Stromal cell of bone marrow (primary cell): ENCODE measurements around the gene SERP1.
"Not testable (repeated sequence)": the region's sequence is repeated elsewhere in the genome, so short reads cannot be mapped to it uniquely, and the experiment has no call there.

Source experiments
- DNase-seq: peaks from one replicate; pipeline ENCODE4 v3.0.0-alpha.2; 2012; ENCODE audit warnings: low read depth

Gene SERP1

GRCh38 chr3:150538324-150539208 is 7.7 kb downstream of the SERP1 start:
- no peak for DNase-seq

GRCh38 chr3:150535204-150535603 is 11.1 kb downstream of the SERP1 start:
- DNase-seq: no peak

- DNase-seq: no peak
These were observed 14.5 kb downstream of the SERP1 start for GRCh38 chr3:150531775-150532174.

DNA sequence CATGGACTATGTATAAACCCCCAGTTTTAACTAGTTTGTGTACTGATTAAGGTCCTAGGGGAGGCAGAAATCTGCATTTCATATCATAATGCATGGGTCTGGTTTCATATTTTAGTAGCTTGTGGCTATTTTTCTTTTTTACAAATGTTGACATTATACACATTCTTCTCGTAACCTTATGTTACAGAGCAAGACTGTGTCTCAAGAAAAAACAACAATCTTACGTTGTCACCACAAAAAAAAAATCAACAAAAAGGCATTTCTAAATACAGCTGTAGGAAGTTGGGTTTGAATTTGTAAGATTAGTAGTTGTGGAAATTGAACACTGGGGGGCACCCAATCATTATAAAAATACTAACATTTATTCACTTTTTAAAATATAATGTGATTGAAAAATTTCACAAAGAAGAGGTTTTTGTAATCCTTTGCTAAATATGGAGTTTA is 17.9 kb downstream of the SERP1 start:
- no peak for DNase-seq

- no peak for DNase-seq
These were observed 18.6 kb downstream of the SERP1 start for GRCh38 chr3:150527464-150528255.

DNA sequence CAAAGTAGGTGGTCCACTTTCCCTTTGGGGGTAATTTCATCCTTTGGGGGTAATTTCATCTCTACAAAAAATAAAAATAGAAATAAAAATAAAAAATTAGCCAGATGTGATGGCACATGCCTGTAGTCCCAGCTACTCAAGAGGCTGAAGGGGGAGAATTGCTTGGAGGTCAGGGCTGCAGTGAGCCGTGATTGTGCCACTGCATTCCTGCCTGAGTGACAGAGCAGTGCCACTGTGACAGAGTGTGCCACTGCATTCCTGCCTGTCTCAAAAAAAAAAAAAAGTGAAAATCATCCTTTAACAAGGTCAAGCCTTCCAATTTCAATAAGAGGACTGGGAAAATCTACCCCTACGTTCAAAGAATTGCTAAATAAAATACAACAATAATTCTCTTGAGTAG is 22.8 kb downstream of the SERP1 start:
- no peak for DNase-seq

DNA sequence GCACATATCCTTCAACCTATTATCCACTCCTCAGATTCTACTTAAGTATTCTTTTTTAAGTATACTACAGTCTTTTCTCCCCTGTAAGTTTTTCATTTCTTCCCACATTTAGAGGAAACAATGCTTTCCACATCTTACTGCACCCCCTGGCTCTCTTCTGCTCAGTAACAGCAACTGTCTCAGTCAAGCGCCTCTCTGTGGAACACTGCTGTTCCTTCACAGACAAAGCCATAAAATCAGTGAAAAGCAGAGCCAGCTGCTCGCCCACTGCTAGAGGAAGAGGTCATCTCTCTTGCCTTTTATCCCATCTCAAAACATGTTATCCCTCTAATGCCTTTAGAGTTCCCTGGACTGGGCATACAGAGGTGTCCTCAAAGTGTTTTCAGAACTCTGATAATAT is 24.8 kb downstream of the SERP1 start:
- DNase-seq: no peak

- DNase-seq: no peak
These were observed 25.9 kb downstream of the SERP1 start for GRCh38 chr3:150520408-150520807.

DNA sequence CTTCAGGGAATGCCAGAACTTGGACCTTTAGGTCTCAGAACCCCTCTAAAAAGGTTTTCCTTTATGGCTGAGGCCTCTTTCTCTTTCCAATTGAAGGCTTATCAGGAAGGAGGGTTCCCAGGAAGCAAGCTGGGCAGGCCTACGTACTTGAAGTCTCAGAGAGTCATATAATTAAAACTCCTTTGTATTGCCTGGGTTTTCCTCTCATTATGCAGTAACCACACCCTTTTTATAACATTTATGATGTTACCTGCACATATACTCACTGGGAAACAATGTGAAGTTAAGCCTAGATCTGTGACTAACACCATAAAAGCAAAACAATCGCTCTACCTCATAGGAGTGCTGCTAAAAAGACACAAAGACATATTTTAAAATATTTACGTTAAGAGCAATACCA is 27.3 kb downstream of the SERP1 start:
- no peak for DNase-seq

DNA sequence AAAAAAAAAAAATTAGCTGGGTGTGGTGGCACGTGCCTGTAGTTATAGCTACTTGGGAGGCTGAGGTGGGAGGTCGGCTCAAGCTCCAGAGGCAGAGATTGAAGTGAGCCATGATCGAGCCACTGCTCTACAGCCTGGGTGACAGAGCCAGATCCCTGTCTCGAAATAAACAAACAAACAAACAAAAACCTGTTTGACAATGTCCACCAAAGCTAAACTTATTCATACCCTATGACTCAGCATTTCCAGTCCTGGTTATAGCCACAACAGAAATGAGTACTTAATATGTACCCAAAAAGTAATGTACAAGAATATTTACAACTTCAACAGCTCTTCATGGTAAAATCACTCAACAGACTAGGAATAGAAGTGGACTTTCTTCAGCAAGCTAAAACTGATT is 31.1 kb downstream of the SERP1 start:
- DNase-seq: no peak

DNA sequence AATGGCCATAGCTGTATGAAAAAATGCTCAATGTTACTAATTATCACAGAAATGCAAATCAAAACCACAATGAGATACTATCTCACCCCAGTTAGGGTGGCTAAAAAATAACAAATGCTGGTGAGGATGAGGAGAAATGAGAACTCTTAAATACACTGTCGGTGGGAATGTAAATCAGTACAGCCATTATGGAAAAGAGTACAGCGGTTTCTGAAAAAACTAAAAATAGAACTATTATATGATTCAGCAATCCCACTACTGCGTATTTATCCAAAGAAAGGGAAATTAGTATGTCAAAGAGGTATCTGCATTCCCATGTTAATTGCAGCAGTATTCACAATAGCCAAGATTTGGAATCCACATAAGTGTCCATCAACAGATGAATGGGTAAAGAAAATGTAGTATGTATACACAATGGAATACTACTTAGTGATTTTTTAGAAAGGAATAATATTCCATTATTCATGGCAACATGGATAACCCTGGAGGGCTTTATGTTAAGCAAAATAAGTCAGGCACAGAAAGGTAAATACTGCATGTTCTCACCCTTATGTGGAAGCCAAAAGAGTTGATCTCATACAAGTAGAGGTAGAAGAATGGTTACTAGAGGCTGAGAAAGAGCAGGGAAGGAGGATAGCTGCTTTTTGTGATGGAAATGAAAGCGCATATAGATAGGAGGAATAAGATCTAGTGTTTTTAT is 35.0 kb downstream of the SERP1 start:
- no peak for DNase-seq

DNA sequence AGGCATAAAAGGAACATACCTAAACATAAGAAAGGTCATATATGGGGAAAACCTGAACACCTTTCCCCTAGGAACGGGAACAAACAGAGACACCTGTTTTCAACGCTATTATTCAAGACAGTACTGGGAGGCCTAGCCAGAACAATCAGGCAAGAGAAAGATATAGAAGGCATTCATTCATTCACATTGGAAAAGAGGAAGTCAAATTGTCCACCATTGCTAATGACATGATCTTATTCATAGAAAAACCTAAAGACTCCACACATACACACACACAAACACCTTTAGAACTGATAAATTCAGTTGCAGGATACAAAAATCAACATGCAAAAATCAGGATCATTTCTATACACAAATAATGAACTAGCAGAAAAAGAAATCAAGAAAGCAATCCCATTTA is 36.5 kb downstream of the SERP1 start:
- DNase-seq: no peak

- no peak for DNase-seq
These were observed 37.9 kb downstream of the SERP1 start for GRCh38 chr3:150508401-150508800.

DNA sequence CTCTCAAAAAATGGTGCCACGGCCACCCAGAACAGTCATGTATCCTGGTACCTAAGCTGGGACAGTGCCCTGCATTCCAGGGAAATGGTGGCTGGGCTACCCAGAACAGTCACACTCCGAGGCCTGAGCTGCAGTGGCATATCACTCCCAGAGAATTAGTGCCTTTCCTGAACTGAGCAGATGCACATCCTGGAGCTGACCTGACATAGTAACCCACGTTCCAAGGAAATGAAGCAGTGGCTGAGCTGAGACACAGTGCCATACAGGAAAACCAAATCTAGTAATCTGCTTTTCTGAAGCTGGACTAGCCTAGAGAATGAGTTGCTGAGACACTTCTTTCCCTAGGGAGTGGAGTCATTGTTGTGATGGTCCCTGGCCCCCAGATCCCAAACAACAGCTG is 41.8 kb downstream of the SERP1 start:
- no peak for DNase-seq

- DNase-seq: no peak
These were observed 42.7 kb downstream of the SERP1 start for GRCh38 chr3:150503402-150504099.

- DNase-seq: not testable (repeated sequence)
These were observed 45.3 kb downstream of the SERP1 start for GRCh38 chr3:150500960-150501359.

DNA sequence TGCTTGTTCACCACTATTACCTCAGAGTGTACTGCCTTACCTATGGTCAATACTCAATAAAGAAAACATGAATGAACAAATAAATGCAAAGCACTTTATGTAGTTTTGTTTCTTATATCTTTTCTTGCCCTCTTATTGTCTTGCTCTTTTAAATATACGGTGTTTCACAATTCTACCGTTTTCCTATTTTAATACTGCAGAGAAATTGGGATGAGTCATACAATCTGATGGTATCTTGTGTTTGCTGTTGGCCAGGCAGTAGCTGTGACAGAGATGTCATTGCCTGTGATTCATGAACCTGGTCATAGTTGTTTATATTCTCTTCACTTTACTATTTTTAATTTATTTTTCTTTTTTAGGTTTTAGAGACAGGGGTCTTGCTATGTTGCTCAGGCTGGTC is 48.3 kb downstream of the SERP1 start:
- DNase-seq: peak; percentile 41

- peak; percentile 27 for DNase-seq
These were observed 50.6 kb downstream of the SERP1 start for GRCh38 chr3:150495563-150496168.

DNA sequence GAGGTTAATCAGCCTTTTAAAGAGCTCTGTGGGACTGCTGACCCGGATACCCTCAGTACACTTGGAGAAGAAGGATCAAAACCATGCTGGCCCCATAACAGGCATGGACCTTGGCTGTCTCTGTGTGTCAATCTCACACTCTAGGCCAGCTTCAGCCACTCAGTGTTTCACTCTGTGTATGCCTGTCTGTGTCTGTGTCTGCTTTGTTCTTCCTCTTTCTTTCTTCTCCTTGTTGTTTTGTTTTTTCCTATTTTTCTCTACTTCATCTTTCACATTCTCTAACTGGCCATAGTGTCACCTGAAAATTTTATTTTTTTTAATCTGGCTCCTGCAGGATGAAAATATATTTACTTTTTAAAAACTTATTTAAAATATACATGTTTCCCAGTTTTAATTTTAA is 51.1 kb downstream of the SERP1 start:
- DNase-seq: peak; percentile 3

- no peak for DNase-seq
These were observed 51.8 kb downstream of the SERP1 start for GRCh38 chr3:150494411-150494977.
